Glomerular visceral epithelial cell (primary cell): ENCODE results near the gene EFNA4.
A peak's percentile ranks its signal among the peaks of the same experiment; 100 is the strongest.
"Not testable (repeated sequence)": the region's sequence is repeated elsewhere in the genome, so short reads cannot be mapped to it uniquely, and the experiment has no call there.

Experiments used
- DNase-seq: peaks from one replicate; pipeline ENCODE4 v3.0.0-alpha.2; 2016; ENCODE audit errors: extremely low spot score

The EFNA4 gene

GRCh38 chr1:155086856-155087535 lies 23.5 kb downstream of the EFNA4 start:
- DNase-seq: no peak

- peak; percentile 73 for DNase-seq
Observed at GRCh38 chr1:155091071-155092051, 27.8 kb downstream of the EFNA4 start.

GRCh38 chr1:155092131-155092530 lies 28.6 kb downstream of the EFNA4 start:
- no peak for DNase-seq

GRCh38 chr1:155092641-155093040 lies 29.1 kb downstream of the EFNA4 start:
- DNase-seq: no peak

GRCh38 chr1:155093911-155094621 lies 30.5 kb downstream of the EFNA4 start:
- DNase-seq: peak; percentile 39

DNA sequence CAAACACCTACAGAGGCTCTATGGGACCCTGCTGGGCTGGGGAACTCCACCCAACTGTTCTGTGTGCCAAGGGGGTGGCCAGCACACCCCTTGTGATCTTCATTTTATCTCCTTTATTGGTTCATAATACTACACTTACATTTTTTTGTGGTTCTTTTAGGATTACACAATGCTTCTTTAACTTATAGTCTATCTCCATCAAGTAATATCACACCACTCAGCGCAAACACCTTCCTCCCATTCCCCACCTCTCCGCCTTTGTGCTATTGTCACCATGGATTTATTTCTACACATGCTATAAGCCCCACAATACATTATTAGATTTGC lies 31.0 kb downstream of the EFNA4 start:
- no peak for DNase-seq

DNA sequence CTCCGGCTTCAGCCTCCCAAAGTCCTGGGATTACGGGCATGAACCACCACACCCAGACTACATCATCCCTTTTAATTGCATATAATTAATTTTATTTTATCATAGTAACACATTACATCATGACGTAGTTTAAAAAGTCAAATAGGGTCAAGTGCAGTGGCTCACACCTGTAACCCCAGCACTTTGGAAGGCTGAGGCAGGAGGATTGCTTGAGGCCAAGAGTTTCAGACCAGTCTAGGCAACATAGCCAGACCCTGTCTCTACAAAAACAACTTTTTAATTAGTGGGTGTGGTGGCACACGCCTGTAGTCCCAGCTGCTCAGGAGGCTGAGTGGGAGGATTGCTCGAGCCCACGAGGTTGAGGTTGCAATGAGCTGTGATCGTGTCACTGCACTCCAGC lies 35.8 kb downstream of the EFNA4 start:
- no peak for DNase-seq

DNA sequence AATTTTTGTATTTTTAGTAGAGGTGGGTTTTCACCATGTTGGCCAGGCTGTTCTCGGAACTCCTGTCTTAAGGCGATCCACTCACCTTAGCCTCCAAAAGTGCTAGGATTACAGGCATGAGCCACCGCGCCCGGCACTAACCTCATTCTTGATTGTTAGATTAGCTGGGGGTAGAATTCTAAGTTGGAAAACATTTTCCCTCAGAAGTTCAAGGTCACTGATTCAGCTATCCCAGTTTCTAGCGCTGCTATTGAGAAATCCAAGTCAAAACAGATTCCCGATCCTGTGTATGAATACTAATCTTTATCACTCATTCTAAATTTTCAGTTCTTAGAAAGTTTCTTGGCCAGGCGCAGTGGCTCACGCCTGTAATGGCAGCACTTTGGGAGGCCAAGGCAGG lies 39.8 kb downstream of the EFNA4 start:
- no peak for DNase-seq

DNA sequence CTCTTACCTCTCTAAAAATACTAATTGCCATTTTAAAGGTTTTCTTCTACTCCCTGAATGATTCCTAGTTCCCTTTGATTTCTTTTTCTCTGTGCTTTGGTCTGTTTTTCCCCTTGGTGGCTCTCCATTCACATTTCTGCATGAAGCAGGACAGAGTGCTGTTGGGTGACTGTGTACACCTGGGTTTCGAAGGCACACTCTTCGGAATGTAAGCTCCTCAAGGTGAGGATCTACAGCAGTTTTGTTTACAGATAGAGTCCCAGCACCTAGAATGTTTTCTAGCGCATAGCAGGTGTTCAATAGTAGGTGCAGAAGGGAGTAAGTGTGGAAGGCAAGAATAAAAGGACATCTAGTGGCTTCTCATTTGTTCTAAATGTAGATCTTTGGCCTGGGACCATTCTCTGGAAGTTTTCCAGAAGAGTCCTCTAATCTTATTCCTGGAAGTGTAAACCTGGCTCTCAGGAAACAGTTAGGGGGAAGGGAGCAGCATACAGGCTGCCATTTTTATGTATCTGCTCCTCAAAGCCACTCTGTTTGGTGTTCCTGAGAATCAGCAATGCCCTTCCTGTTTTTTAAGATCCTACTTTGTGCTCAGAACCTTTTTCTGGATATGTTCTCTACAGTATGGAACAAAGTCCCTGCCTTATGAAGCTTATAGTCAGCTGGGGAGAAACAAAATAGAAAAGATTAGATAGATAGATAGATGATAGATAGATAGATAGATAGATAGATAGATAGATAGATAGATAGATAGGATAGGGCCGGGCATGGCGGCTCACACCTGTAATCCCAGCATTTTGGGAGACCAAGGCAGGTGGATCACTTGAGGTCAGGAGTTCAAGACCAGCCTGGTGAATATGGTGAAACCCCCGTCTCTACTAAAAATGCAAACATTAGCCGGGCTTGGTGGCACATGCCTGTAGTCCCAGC lies 41.3 kb downstream of the EFNA4 start:
- DNase-seq: no peak

GRCh38 chr1:155105604-155106011 lies 42.1 kb downstream of the EFNA4 start:
- no peak for DNase-seq

DNA sequence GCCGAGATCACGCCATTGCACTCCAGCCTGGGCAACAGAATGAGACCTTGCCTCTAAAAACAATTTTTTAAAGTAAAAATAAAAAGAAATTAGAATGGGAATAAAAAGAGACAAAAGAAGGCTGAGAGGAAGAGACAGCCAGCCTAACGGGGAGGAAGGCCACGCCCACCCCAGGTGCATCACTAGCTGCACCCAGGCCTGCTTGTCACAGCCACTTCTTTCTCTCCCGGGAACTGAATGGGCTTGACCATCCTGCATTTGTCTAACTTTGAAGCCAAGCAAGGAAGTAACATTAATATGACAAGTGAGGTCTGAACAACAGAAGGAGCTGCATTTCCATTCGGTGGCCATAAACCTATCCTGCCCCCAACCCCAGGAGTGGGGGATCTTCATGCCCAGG lies 43.3 kb downstream of the EFNA4 start:
- DNase-seq: no peak

GRCh38 chr1:155107309-155108264 lies 44.0 kb downstream of the EFNA4 start:
- DNase-seq: no peak

- DNase-seq: no peak
Observed at GRCh38 chr1:155108296-155108695, 44.8 kb downstream of the EFNA4 start.

- no peak for DNase-seq
Observed at GRCh38 chr1:155110381-155110780, 46.8 kb downstream of the EFNA4 start.

- DNase-seq: no peak
Observed at GRCh38 chr1:155110826-155111225, 47.3 kb downstream of the EFNA4 start.

DNA sequence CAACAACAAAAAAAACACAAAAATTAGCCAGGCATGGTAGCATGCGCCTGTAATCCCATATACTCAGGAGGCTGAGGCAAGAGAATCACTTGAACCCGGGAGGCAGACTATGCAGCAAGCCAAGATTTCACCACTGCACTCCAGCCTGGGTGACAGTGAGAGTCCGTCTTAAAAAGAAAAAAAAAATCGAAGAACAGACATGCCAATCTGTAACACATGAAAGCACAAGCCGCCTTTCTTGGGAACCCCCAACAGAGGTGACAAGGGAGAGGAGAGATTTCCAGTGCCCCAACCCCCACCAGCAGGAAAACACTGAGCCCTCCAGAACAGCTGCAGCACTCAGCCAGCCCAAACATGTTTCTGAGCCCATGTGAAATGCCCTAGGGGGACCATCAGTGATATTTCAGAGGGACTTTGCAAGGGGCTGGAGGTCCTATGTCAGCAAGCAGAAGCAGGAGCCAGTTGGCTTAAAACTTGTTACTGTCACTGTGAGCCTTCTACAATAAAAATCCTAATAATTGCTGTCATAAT lies 50.0 kb downstream of the EFNA4 start:
- no peak for DNase-seq

- DNase-seq: no peak
Observed at GRCh38 chr1:155116113-155116764, 52.7 kb downstream of the EFNA4 start.

DNA sequence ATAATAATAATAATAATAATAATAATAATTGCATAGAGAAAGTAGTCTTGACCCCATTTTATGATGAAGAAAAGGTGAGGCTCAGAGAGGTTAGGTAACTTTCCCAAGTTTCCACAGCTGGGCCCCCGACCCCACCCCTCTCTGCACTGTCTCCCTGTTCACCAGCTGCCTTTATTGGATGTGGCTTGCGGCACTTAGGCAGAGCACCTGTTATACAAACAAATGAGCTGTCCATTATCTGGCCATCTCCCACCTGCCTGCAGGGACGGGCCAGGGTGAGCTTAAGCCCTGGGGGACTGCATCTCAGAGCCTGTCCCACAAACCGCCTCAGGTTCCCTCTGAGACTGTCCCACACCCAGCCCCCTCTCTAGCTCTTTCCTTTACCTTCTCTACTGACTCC lies 54.1 kb downstream of the EFNA4 start:
- no peak for DNase-seq

DNA sequence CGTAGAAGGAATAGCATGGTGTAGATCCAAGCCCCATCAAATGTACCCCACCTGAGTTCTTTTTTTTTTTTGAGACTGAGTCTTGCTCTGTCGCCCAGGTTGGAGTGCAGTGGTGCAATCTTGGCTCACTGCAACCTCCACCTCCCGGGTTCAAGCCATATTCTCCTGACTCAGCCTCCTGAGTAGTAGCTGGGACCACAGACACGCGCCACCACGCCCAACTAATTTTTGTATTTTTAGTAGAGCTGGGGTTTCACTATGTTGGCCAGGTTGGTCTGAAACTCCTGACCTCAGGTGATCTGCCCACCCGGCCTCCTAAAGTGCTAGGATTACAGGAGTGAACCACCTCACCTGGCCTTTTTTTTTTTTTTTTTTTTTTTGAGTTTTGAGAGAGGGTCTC lies 54.5 kb downstream of the EFNA4 start:
- not testable (repeated sequence) for DNase-seq
